Astrocyte (in vitro differentiated cells and primary cell): Measurements from ENCODE around the gene UNC80.

ENCODE experiments used
- CTCF ChIP-seq: IDR thresholded peaks from 2 replicates; pipeline ENCODE4 v1.5.1; 2011; ENCODE audit warnings: low read depth, mild to moderate bottlenecking, inconsistent platforms, low read length, moderate library complexity; ENCODE audit not compliant: insufficient read depth
- EZH2 ChIP-seq: IDR thresholded peaks from 2 replicates; pipeline ENCODE4 v1.6.1; 2012; ENCODE audit warnings: mild to moderate bottlenecking, low read length, inconsistent platforms; ENCODE audit not compliant: insufficient read depth

- TF ChIP-seq EZH2 = no peak
- TF ChIP-seq CTCF = no peak
These were observed 266.4 kb downstream of the UNC80 start for GRCh38 chr2:210038078-210038477.
